C4-2B (cell line): ENCODE measurements around the gene MYL7.

Experiments
- H3K27ac ChIP-seq: fragments of 450-650 bp; 2 replicates; pipeline ENCODE4 v1.5.1; 2017
- ZFX ChIP-seq: fragments of 450-650 bp; IDR thresholded peaks from 2 replicates; pipeline ENCODE4 v1.6.1; 2017
- TF ChIP-seq, protein P1 (sequence below): fragments of 450-650 bp; conservative IDR thresholded peaks from 2 replicates; pipeline ENCODE4 v1.5.1; 2017; ENCODE audit warnings: mild to moderate bottlenecking

The MYL7 gene

DNA sequence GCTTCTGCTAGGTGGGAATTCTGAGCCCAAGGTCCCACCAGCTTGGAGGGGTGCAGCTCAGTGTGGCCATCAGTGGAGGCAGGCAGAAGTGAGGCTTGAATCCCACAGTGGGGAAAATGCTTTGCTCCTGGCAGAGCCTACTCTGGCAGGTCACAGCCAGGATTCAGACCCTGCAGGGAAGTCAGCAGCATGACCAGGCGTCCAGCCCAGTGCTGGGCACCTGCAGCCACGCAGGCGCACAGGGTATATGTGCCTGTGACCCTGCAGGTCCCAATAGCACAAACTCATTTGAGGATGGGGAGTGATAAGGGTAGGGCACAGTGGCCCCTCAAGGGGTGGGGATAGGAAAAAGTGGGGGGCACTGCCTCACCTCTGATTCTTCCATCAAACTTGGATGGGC lies 45.4 kb downstream of the MYL7 start:
- TF ChIP-seq ZFX, result no peak
- TF ChIP-seq, protein P1, sequence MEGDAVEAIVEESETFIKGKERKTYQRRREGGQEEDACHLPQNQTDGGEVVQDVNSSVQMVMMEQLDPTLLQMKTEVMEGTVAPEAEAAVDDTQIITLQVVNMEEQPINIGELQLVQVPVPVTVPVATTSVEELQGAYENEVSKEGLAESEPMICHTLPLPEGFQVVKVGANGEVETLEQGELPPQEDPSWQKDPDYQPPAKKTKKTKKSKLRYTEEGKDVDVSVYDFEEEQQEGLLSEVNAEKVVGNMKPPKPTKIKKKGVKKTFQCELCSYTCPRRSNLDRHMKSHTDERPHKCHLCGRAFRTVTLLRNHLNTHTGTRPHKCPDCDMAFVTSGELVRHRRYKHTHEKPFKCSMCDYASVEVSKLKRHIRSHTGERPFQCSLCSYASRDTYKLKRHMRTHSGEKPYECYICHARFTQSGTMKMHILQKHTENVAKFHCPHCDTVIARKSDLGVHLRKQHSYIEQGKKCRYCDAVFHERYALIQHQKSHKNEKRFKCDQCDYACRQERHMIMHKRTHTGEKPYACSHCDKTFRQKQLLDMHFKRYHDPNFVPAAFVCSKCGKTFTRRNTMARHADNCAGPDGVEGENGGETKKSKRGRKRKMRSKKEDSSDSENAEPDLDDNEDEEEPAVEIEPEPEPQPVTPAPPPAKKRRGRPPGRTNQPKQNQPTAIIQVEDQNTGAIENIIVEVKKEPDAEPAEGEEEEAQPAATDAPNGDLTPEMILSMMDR, result no peak
- H3K27ac ChIP-seq, result no peak overlapping the region

DNA sequence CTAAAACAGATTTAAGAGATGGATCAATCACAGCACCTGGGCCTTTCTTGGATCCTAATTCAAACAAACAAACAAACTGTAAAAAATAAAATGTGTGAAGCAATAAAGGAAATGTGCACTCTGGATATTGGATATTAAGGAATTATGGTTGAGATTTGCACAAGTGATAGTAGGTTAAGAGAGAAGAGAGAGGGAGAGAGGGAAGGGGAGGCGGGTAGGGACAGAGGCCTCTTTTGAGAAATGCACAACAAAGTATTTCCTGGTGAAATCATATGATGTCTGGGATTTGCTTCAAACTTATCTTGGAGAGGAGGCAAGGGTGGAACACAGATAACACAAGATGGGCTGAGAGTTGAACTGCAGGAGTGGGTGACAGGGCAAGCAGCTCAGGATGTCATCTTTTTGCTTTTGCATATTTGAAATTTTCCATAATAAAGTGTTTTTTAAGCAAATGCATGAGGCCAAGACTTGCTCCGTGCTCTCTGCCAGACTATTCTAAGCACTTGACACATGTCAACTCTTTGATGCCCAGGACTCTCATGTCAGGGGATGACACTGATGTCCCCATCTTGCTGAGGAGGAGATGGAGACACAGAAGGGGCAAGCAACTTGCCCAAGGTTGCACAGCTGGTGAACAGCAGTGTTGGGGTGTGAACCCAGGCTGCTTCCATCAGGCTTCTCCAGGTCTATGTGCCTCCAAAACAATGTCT lies 46.1 kb downstream of the MYL7 start:
- no peak for TF ChIP-seq ZFX
- TF ChIP-seq, protein P1, result no peak
- H3K27ac ChIP-seq, result no peak overlapping the region

DNA sequence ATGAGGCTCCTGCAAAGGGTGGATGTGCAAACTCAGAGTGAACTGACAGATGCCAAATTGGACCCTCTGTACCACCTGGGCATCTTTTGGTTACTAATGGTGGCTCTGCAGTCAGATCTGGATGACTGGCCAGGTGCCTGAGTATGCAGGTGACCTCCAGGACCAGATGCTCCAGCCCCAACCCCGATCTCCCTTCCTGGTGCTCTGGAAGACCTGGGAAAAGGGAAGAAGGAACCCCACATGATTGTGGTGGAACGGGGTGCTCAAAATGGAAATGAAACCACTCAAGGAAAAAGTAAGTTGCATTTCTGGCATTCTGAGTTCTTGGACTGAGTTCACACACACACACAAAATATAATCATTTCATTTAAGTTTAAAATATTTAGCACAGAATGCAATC lies 46.8 kb downstream of the MYL7 start:
- TF ChIP-seq, protein P1, result no peak
- TF ChIP-seq ZFX, result no peak
- H3K27ac ChIP-seq, result no peak overlapping the region

DNA sequence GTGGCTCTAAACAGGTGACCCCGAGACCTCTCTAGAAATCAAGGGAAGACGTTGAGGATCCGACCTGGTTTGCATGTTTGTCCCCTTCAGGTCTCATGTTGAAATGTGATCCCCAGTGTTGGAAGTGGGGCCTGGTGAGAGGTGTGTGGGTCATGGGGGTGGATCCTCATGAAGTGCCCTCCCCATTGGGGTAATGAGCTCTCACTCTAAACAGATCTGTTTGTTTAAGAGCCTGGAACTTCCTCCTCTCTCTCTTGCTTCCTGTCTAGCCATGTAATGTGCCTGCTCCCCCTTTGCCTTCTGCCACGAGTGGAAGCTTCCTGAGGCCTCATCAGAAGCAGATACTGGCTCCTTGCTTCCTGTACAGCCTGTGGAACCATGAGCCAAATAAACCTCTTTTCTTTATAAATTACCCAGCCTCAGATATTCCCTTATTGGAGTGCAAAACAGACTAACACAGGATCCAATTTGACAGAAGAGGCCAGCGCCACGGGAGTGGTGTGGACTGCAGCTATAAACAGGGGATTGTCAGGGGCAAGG lies 48.0 kb downstream of the MYL7 start:
- no peak for TF ChIP-seq ZFX
- TF ChIP-seq, protein P1, result no peak
- no peak overlapping the region for H3K27ac ChIP-seq
